NT2/D1 (cell line): Measurements from ENCODE around the gene TXNRD1.

Source experiments
- DNase-seq: peaks from one replicate; pipeline ENCODE4 v3.0.0-alpha.2; 2011; ENCODE audit warnings: low read depth, low spot score
- H3K27me3 ChIP-seq: 2 replicates; pipeline ENCODE4 v1.6.0; 2011; ENCODE audit warnings: mild to moderate bottlenecking; ENCODE audit not compliant: insufficient read length, insufficient read depth
- H3K36me3 ChIP-seq: 2 replicates; pipeline ENCODE4 v1.6.1; 2011; ENCODE audit warnings: mild to moderate bottlenecking, low read length, mixed read lengths; ENCODE audit not compliant: insufficient read depth, insufficient read length
- H3K4me1 ChIP-seq: 2 replicates; pipeline ENCODE4 v1.5.1; 2011; ENCODE audit not compliant: insufficient read depth, insufficient read length
- H3K4me3 ChIP-seq: 2 replicates; pipeline ENCODE4 v1.5.1; 2011; ENCODE audit warnings: low read depth; ENCODE audit not compliant: insufficient read length
- H3K9ac ChIP-seq: 2 replicates; pipeline ENCODE4 v1.6.0; 2011; ENCODE audit warnings: low read depth; ENCODE audit not compliant: insufficient read length
- H3K9me3 ChIP-seq: 2 replicates; pipeline ENCODE4 v1.5.1; 2011; ENCODE audit warnings: mild to moderate bottlenecking, low read length; ENCODE audit not compliant: insufficient read depth
- SUZ12 ChIP-seq: IDR thresholded peaks from 2 replicates; pipeline ENCODE4 v1.6.1; 2011; ENCODE audit not compliant: insufficient read length, insufficient read depth; ENCODE audit errors: extremely low read depth
- YY1 ChIP-seq: IDR thresholded peaks from 2 replicates; pipeline ENCODE4 v1.6.1; 2011; ENCODE audit not compliant: insufficient read length, insufficient read depth
- ZNF274 ChIP-seq: IDR thresholded peaks from 2 replicates; pipeline ENCODE4 v1.6.1; 2011; ENCODE audit warnings: mild to moderate bottlenecking, low read depth, low read length

TXNRD1 gene

GRCh38 chr12:104276273-104277131 lies 60.9 kb downstream of the TXNRD1 start:
- Histone ChIP-seq H3K4me3 (no peak overlapping the region), H3K36me3 (no peaks in the 10 kb centered on the region), H3K9ac (no peak overlapping the region), H3K4me1 (no peaks in the 10 kb centered on the region), H3K27me3 (no peaks in the 10 kb centered on the region), H3K9me3 (no peaks in the 10 kb centered on the region)
- no peak for DNase-seq
- TF ChIP-seq YY1: no peak
- TF ChIP-seq SUZ12: no peak
- no peak for TF ChIP-seq ZNF274

GRCh38 chr12:104279164-104279563 lies 63.6 kb downstream of the TXNRD1 start:
- Histone ChIP-seq H3K4me1 (no peaks in the 10 kb centered on the region), H3K9me3 (no peaks in the 10 kb centered on the region), H3K27me3 (no peaks in the 10 kb centered on the region), H3K4me3 (no peak overlapping the region), H3K9ac (no peak overlapping the region), H3K36me3 (no peaks in the 10 kb centered on the region)
- DNase-seq: no peak
- TF ChIP-seq ZNF274 (no peak), YY1 (no peak), SUZ12 (no peak)

GRCh38 chr12:104280111-104280510 lies 64.5 kb downstream of the TXNRD1 start:
- TF ChIP-seq YY1 (no peak), ZNF274 (no peak), SUZ12 (no peak)
- Histone ChIP-seq H3K36me3 (no peaks in the 10 kb centered on the region), H3K27me3 (no peaks in the 10 kb centered on the region), H3K4me1 (no peaks in the 10 kb centered on the region), H3K4me3 (no peak overlapping the region), H3K9me3 (no peaks in the 10 kb centered on the region), H3K9ac (no peak overlapping the region)
- no peak for DNase-seq

- Histone ChIP-seq H3K4me3 (no peak overlapping the region), H3K36me3 (no peaks in the 10 kb centered on the region), H3K9me3 (no peaks in the 10 kb centered on the region), H3K9ac (no peak overlapping the region), H3K4me1 (no peaks in the 10 kb centered on the region), H3K27me3 (no peaks in the 10 kb centered on the region)
- TF ChIP-seq SUZ12 (no peak), ZNF274 (no peak), YY1 (no peak)
- no peak for DNase-seq
Measured at GRCh38 chr12:104280717-104281458, 65.3 kb downstream of the TXNRD1 start.

- H3K9ac ChIP-seq: no peak overlapping the region
- H3K27me3 ChIP-seq: no peaks in the 10 kb centered on the region
- H3K4me3 ChIP-seq: no peak overlapping the region
- no peaks in the 10 kb centered on the region for H3K9me3 ChIP-seq
- peaks cover 3% of the 10 kb centered on the region for H3K4me1 ChIP-seq
- TF ChIP-seq ZNF274: no peak
- TF ChIP-seq SUZ12: no peak
- TF ChIP-seq YY1: no peak
- no peak for DNase-seq
- H3K36me3 ChIP-seq: no peaks in the 10 kb centered on the region
Measured at GRCh38 chr12:104281636-104282035, 66.1 kb downstream of the TXNRD1 start.

- no peaks in the 10 kb centered on the region for H3K9me3 ChIP-seq
- H3K4me3 ChIP-seq: no peak overlapping the region
- H3K27me3 ChIP-seq: no peaks in the 10 kb centered on the region
- H3K36me3 ChIP-seq: no peaks in the 10 kb centered on the region
- no peak for TF ChIP-seq SUZ12
- no peak for TF ChIP-seq ZNF274
- no peak for TF ChIP-seq YY1
- H3K4me1 ChIP-seq: peaks cover 3% of the 10 kb centered on the region
- H3K9ac ChIP-seq: no peak overlapping the region
- DNase-seq: no peak
Measured at GRCh38 chr12:104282109-104282508, 66.5 kb downstream of the TXNRD1 start.
